Spleen (tissue), 11 donors: ENCODE measurements around the gene MAMSTR. TPM values are rescaled to one million over a fixed set of nuclear protein-coding genes. Genes with fewer than 3 reads are reported as not detected.

Experiments
- DNase-seq: peaks from one replicate; pipeline ENCODE4 v3.0.0-alpha.2; 2020
- H3K27ac ChIP-seq, 8 donors: fragments of 200-600 bp; sonication (generic) in 7 of 8; 1 replicate in 4 of 8; 2 replicates in 4 of 8; pipeline versions ENCODE4 v1.5.0 to v1.8.0; 2016 to 2021; ENCODE audit warnings: inconsistent platforms in 4 of 8, mild to moderate bottlenecking in 4 of 8, moderate library complexity in 1 of 8
- H3K27me3 ChIP-seq, 7 donors: fragments of 200-600 bp; sonication (generic) in 6 of 7; replicated peaks in 1 of 7; 1 replicate in 4 of 7; 2 replicates in 3 of 7; pipeline versions ENCODE4 v1.5.0 to v1.8.0; 2016 to 2021; ENCODE audit warnings: inconsistent platforms in 3 of 7, mild to moderate bottlenecking in 1 of 7
- H3K36me3 ChIP-seq, 6 donors: fragments of 200-600 bp; sonication (generic) in 5 of 6; 1 replicate in 4 of 6; 2 replicates in 2 of 6; pipeline versions ENCODE4 v1.5.0 to v1.8.0; 2016 to 2021; ENCODE audit warnings: inconsistent platforms in 2 of 6
- H3K4me1 ChIP-seq, 6 donors: fragments of 200-600 bp; sonication (generic) in 5 of 6; 1 replicate in 3 of 6; 2 replicates in 3 of 6; pipeline versions ENCODE4 v1.5.0 to v1.8.0; 2016 to 2021; ENCODE audit warnings: inconsistent platforms in 3 of 6
- H3K4me3 ChIP-seq, 8 donors: fragments of 200-600 bp; sonication (generic) in 7 of 8; 1 replicate in 4 of 8; 2 replicates in 4 of 8; pipeline versions ENCODE4 v1.5.0 to v1.8.0; 2016 to 2021; ENCODE audit warnings: inconsistent platforms in 4 of 8, mild to moderate bottlenecking in 4 of 8, moderate library complexity in 2 of 8
- H3K9me3 ChIP-seq, 8 donors: fragments of 200-600 bp; sonication (generic) in 7 of 8; 1 replicate in 4 of 8; 2 replicates in 4 of 8; pipeline versions ENCODE4 v1.5.0 to v1.8.0; 2016 to 2021; ENCODE audit warnings: inconsistent platforms in 4 of 8
- POLR2A ChIP-seq, 3 donors: fragments of 450-650 bp; IDR thresholded peaks; one replicate each; pipeline ENCODE4 v1.5.1; 2017; ENCODE audit warnings: antibody characterized with exemption in 3 of 3, mild to moderate bottlenecking in 1 of 3
- POLR2AphosphoS5 ChIP-seq, 3 donors: sonication (generic); formaldehyde crosslinking; IDR thresholded peaks; one replicate each; pipeline ENCODE4 v1.5.1; 2017; ENCODE audit warnings: antibody characterized with exemption in 3 of 3
- WGBS, 5 donors: extraction: QIAGEN DNeasy Blood & Tissue Kit in 3 of 5; methylation state at CpG; one replicate each; pipeline versions ENCODE4 v1.1.5 to v1.1.7; 2013 to 2018; 5-methylcytosine and 5-hydroxymethylcytosine counted together
- intact Hi-C: fragments of 100-400 bp; cut with DNase I; formaldehyde crosslinking; loops from one replicate; pipeline ENCODE4 v1.15.0; 2023; ENCODE audit warnings: low total_unique reads
- polyA plus RNA-seq, 3 donors: library from polyadenylated mRNA; stranded (reverse); fragments of 200-250 nt; gene quantifications; one replicate each; pipeline ENCODE4 v1.2.1, GENCODE V29; 2013
- total RNA-seq, 7 donors: library from RNA; depleted of rRNA in 3 of 7; stranded (reverse); fragments of >200 nt in 3 of 7; fragmentation: NEBNext Ultra II Directional in 4 of 7; extraction: Animal tissue kit (Norgen Biotek cat#: 25700) in 4 of 7; gene quantifications; one replicate each; pipeline versions ENCODE4 v1.1.0 to v1.2.1, GENCODE V29; 2016 to 2021
- TF ChIP-seq, protein P1 (sequence below), 11 experiments: fragments of 200-600 bp in 7 of 11; fragments of 450-650 bp in 4 of 11; sonication (generic) in 4 of 11; IDR thresholded peaks in 8 of 11; conservative IDR thresholded peaks in 3 of 11; 1 replicate in 7 of 11; 2 replicates in 4 of 11; pipeline versions ENCODE4 v1.4.0 to v1.8.0; 2016 to 2021; ENCODE audit warnings: antibody characterized with exemption in 11 of 11, inconsistent platforms in 4 of 11, mild to moderate bottlenecking in 1 of 11
- donor health status: healthy with polysubstance abuse.
- donor health status: DM: no; HTN: no; CAD: no; lungs with moderate emphysema.
- donor health status: DM: no; HTN: no; CAD: no.
- donor health status: Bipolar disorder and iron deficiency.
- donor health status: healthy.
- donor health status: DM: no; HTN: no; CAD: no.
- donor health status: DM: yes; HTN: yes; CAD: no.

MAMSTR gene
- total and polyA plus RNA-seq, 10 donors = 0.93 to 10.7 (median 3.9) TPM

DNA sequence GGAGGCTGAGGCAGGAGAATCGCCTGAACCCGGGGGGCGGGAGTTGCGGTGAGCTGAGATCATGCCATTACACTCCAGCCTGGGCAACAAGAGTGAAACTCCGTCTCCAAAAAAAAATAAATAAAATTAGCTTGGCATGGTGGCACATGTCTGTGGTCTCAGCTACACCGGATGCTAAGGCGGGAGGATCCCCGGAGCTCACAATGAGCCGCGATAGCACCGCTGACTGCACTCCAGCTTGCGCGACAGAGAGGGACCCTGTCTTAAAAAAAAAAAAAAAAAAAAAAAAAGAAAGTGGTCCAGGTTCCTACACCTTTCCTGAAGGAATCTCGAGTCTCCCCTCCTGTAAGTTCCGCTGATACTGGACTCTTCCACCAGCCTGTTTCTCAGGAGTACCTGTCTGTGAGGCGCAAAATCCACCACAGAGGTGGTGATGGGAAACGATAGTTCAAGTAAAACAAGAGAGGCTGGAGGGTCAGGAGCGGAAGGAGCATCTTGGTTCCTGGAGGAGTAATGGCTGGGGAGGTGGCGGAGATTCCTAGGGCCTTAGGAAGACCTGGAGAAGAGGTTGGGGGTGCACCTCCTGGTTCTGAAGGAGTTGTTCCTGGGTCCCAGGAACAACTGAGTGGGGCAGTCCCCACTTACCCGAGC is 32.4 kb upstream of the MAMSTR start:
- Histone ChIP-seq H3K4me1 (peaks cover 10 to 74% (median 38%) of the 10 kb centered on the region in 6 donors), H3K36me3 (peaks cover 0 to 18% (median 0%) of the 10 kb centered on the region in 6 donors), H3K4me3 (peak overlapping the region; percentile 37 to 69 (median 40)), H3K27me3 (peaks cover 0 to 64% (median 21%) of the 10 kb centered on the region in 7 donors), H3K9me3 (no peaks in the 10 kb centered on the region), H3K27ac (peak overlapping the region in 7 of 8 donors; percentile 13 to 81 (median 76))
- TF ChIP-seq POLR2AphosphoS5 (IDR thresholded peaks at IDR 0.05) (no peak), POLR2A (IDR thresholded peaks at IDR 0.05) (no peak)
- WGBS, 5 donors = 19 to 24% (median 22%) methylated on average over 20 of the region's 20 CpGs
- no peak for DNase-seq
- intact Hi-C loops = no loop called here

DNA sequence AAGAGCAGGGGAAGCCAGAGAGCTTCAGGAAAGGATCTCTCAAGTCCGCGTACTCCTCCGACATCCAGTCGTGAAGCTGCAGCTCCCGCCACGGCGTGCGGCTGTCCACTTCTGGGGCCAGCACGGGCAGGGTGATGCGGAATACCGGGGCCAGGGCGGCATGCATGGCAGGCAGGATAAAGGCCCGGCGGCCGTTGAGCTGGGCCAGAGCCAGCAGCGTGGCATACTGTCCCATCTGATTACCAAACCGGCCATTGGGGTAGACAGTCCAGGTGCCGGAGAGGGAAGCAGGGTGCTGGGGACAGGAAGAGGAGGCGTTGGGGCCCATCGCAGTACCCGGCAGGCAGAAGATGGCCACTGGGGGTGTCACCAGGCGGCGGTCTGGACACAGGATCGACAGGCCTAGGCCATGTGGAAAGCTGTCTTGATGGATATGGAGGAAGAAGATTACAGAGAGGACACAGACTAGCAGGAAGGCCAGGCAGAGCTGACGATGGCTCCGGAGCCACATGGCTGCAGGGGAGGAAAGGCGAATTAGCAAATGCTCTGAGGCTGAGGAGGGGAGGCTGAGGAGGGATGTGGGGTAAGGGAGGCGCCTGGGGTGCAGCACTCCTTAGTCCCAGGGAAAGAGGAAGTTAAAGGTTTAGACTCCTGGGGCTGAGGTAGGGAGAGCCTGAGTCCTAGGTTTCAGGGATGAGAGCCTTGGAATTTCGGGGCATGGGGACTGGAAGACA is 31.4 kb upstream of the MAMSTR start:
- Histone ChIP-seq H3K27me3 (peaks cover 0 to 70% (median 21%) of the 10 kb centered on the region in 7 donors), H3K9me3 (no peaks in the 10 kb centered on the region), H3K36me3 (peaks cover 0 to 18% (median 0%) of the 10 kb centered on the region in 6 donors), H3K4me1 (peaks cover 10 to 82% (median 46%) of the 10 kb centered on the region in 6 donors), H3K4me3 (peak overlapping the region in 7 of 8 donors; percentile 37 to 69 (median 41)), H3K27ac (peak overlapping the region in 5 of 8 donors; percentile 30 to 81 (median 76))
- intact Hi-C loops = no loop called here
- TF ChIP-seq POLR2A (IDR thresholded peaks at IDR 0.05) (no peak), POLR2AphosphoS5 (IDR thresholded peaks at IDR 0.05) (peak in 2 of 3 donors; percentile 18 to 45)
- no peak for DNase-seq
- WGBS, 5 donors = 62 to 82% (median 72%) methylated on average over 29 of the region's 29 CpGs

DNA sequence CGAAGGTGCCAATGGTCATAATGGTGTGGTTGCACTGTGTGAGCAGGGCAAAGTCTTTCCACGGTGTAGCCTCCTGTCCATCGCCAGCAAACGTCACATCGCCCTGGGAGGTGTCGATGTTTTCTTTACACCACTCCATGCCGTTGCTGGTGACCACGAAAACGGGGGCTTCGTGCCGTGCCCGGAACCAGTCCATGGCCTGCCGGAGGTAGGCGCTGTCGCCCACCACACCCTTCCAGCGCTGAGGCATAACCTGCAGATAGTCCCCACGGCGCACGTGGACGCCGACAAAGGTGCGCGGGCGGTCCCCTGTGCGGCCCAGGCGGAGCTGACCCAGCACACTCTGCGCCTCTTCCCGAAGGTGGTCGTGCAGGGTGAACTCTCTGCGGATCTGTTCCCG is 30.8 kb upstream of the MAMSTR start:
- Histone ChIP-seq H3K4me1 (peaks cover 10 to 87% (median 48%) of the 10 kb centered on the region in 6 donors), H3K4me3 (peak overlapping the region in 6 of 8 donors; percentile 37 to 69 (median 42)), H3K36me3 (peaks cover 0 to 18% (median 0%) of the 10 kb centered on the region in 6 donors), H3K27ac (peak overlapping the region in 2 of 8 donors; percentile 30 to 76), H3K27me3 (peaks cover 0 to 70% (median 21%) of the 10 kb centered on the region in 7 donors), H3K9me3 (peaks cover 0 to 3% (median 0%) of the 10 kb centered on the region in 8 donors)
- 83 to 94% (median 85%) methylated on average over 31 of the region's 31 CpGs for WGBS, 5 donors
- TF ChIP-seq POLR2A (IDR thresholded peaks at IDR 0.05) = no peak
- TF ChIP-seq, protein P1, sequence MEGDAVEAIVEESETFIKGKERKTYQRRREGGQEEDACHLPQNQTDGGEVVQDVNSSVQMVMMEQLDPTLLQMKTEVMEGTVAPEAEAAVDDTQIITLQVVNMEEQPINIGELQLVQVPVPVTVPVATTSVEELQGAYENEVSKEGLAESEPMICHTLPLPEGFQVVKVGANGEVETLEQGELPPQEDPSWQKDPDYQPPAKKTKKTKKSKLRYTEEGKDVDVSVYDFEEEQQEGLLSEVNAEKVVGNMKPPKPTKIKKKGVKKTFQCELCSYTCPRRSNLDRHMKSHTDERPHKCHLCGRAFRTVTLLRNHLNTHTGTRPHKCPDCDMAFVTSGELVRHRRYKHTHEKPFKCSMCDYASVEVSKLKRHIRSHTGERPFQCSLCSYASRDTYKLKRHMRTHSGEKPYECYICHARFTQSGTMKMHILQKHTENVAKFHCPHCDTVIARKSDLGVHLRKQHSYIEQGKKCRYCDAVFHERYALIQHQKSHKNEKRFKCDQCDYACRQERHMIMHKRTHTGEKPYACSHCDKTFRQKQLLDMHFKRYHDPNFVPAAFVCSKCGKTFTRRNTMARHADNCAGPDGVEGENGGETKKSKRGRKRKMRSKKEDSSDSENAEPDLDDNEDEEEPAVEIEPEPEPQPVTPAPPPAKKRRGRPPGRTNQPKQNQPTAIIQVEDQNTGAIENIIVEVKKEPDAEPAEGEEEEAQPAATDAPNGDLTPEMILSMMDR (IDR thresholded peaks at IDR 0.05 in 8 of 11, conservative IDR thresholded peaks at IDR 0.05 in 3 of 11) = no peak
- no peak for TF ChIP-seq POLR2AphosphoS5 (IDR thresholded peaks at IDR 0.05)
- intact Hi-C loops = no loop called here
- DNase-seq = no peak

DNA sequence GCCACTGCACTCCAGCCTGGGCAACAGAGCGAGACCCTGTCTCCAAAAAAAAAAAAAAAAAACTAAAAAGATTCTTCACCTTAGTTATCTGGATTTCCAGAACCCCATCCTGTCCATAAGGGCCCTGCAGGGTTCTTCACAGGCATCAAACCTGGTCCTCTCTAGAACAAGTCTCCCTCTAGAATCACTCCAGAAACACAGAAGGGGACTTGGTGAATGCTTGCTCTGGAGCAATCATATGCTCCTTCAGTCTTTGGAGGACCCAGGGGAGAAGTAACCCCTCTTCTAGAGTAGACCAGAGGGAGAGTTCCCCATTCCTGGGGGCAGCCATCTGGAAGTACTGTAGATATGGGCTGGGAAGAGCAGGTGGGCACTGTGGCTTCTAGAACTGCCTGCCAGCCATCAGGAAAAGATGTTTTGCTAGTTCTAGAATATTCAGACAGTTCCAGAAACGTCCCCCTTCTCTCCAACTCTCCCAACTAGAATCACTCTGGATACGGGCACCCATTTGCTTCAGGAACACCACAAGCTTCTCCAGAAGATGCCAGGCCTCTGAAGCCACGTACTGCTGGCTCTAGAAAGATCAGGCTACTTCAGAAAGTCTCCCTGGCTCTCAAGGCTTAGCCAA is 30.2 kb upstream of the MAMSTR start:
- intact Hi-C loops = no loop called here
- TF ChIP-seq POLR2AphosphoS5 (IDR thresholded peaks at IDR 0.05) (no peak), POLR2A (IDR thresholded peaks at IDR 0.05) (no peak)
- TF ChIP-seq, protein P1 (IDR thresholded peaks at IDR 0.05 in 8 of 11, conservative IDR thresholded peaks at IDR 0.05 in 3 of 11) = no peak
- Histone ChIP-seq H3K27me3 (peaks cover 0 to 65% (median 21%) of the 10 kb centered on the region in 7 donors), H3K36me3 (peaks cover 0 to 18% (median 0%) of the 10 kb centered on the region in 6 donors), H3K9me3 (peaks cover 0 to 7% (median 0%) of the 10 kb centered on the region in 8 donors), H3K4me1 (peaks cover 10 to 94% (median 50%) of the 10 kb centered on the region in 6 donors), H3K27ac (no peak overlapping the region), H3K4me3 (peak overlapping the region in 2 of 8 donors; percentile 52 to 69)
- no peak for DNase-seq
- 54 to 67% (median 65%) methylated on average over 3 to 4 of the region's 4 CpGs for WGBS, 5 donors
